K562 (cell line): ENCODE data around the gene ZNF667. TPM values are rescaled to one million over a fixed set of nuclear protein-coding genes. Genes with fewer than 3 reads are reported as not detected.
A peak's percentile ranks its signal among the peaks of the same experiment; 100 is the strongest.

ENCODE experiments used
- CHD1 ChIP-seq: fragments of 200-600 bp; sonication (generic); IDR thresholded peaks from one replicate; pipeline ENCODE4 v1.6.1; 2012; ENCODE audit warnings: mild to moderate bottlenecking, moderate library complexity, low read length, inconsistent platforms
- COPS2 ChIP-seq: fragments of 450-650 bp; conservative IDR thresholded peaks from 2 replicates; pipeline ENCODE4 v1.6.1; 2016; ENCODE audit warnings: mild to moderate bottlenecking, moderate library complexity
- GABPB2 ChIP-seq: fragments of 250-450 bp; sonication (Bioruptor Pico); conservative IDR thresholded peaks from 2 replicates; pipeline ENCODE4 v1.5.1; 2021; ENCODE audit warnings: mild to moderate bottlenecking
- MAZ ChIP-seq, 2 experiments: fragments of 450-650 bp in 1 of 2; sonication (generic) in 1 of 2; formaldehyde crosslinking; IDR thresholded peaks in 1 of 2; conservative IDR thresholded peaks in 1 of 2; 2 replicates each; pipeline versions ENCODE4 v1.4.0 to v1.5.0; 2020; ENCODE audit warnings: mild to moderate bottlenecking in 1 of 2, missing genetic modification reagents in 1 of 2
- PYGO2 ChIP-seq: fragments of 450-650 bp; IDR thresholded peaks from 2 replicates; pipeline ENCODE4 v1.6.1; 2016; ENCODE audit warnings: mild to moderate bottlenecking, missing genetic modification characterization, moderate library complexity, missing compliant biosample characterization
- SREBF1 ChIP-seq: fragments of 150-350 bp; IDR thresholded peaks from 2 replicates; pipeline ENCODE4 v1.6.1; 2014; ENCODE audit warnings: antibody characterized with exemption, low read depth, low read length, borderline replicate concordance
- STAT5A ChIP-seq: IDR thresholded peaks from 2 replicates; pipeline ENCODE4 v1.6.1; 2012; ENCODE audit warnings: low read length, inconsistent platforms, borderline replicate concordance
- ZC3H8 ChIP-seq: fragments of 450-650 bp; IDR thresholded peaks from 2 replicates; pipeline ENCODE4 v1.6.1; 2017
- ZNF347 ChIP-seq: fragments of 450-650 bp; formaldehyde crosslinking; IDR thresholded peaks from 2 replicates; pipeline ENCODE4 v1.4.0; 2020; ENCODE audit warnings: low read depth, mild to moderate bottlenecking, moderate library complexity
- ZZZ3 ChIP-seq: fragments of 450-650 bp; IDR thresholded peaks from 2 replicates; pipeline ENCODE4 v1.6.1; 2016; ENCODE audit warnings: antibody characterized with exemption, mild to moderate bottlenecking, moderate library complexity
- polyA plus RNA-seq, 8 experiments: library from polyadenylated mRNA; depleted of rRNA in 4 of 8; stranded (reverse) in 5 of 8; unstranded in 3 of 8; fragments of >200 nt; fragmentation: Nextera tagmentation in 2 of 8; fragmentation: Illumina TruSeq in 1 of 8; extraction: Ambion mirVana in 2 of 8; extraction: Trizol in 1 of 8; gene quantifications; 2 replicates each; pipeline versions ENCODE4 v1.2.1 to v1.2.3, GENCODE V29; 2011 to 2014; ENCODE audit warnings: inconsistent platforms in 1 of 8, missing spikeins in 1 of 8
- total RNA-seq, 7 experiments: library from RNA; depleted of rRNA in 6 of 7; stranded (reverse); fragments of >200 nt in 6 of 7; fragmentation: Illumina TruSeq in 2 of 7; extraction: Trizol in 2 of 7; gene quantifications; 2 replicates each; pipeline versions ENCODE4 v1.2.1 to v1.2.3, GENCODE V29; 2011 to 2021; ENCODE audit warnings: low replicate concordance in 1 of 7
- TF ChIP-seq, protein P1 (sequence below): sonication (generic); formaldehyde crosslinking; IDR thresholded peaks from 2 replicates; pipeline ENCODE4 v1.8.0; 2023; ENCODE audit warnings: mild to moderate bottlenecking, missing genetic modification reagents
- TF ChIP-seq, protein P2 (sequence below): fragments of 450-650 bp; IDR thresholded peaks from 2 replicates; pipeline ENCODE4 v1.6.1; 2016; ENCODE audit warnings: missing biosample characterization, missing genetic modification characterization
- TF ChIP-seq, protein P3 (sequence below): fragments of 250-450 bp; sonication (Bioruptor Pico); IDR thresholded peaks from 2 replicates; pipeline ENCODE4 v1.9.0; 2021; ENCODE audit warnings: mild to moderate bottlenecking
- TF ChIP-seq, protein P4 (sequence below): fragments of 450-650 bp; IDR thresholded peaks from 2 replicates; pipeline ENCODE4 v1.6.1; 2017; ENCODE audit warnings: antibody characterized with exemption
- TF ChIP-seq, protein P5 (sequence below): fragments of 450-650 bp; IDR thresholded peaks from 2 replicates; pipeline ENCODE4 v1.7.1; 2018; ENCODE audit warnings: mild to moderate bottlenecking, low read depth; ENCODE audit not compliant: partially characterized antibody

Gene ZNF667
- total and polyA plus RNA-seq, 9 of the 15 experiments (the other 6 are each of a cell fraction or from before 2014, with no cell fraction given) = not detected

DNA sequence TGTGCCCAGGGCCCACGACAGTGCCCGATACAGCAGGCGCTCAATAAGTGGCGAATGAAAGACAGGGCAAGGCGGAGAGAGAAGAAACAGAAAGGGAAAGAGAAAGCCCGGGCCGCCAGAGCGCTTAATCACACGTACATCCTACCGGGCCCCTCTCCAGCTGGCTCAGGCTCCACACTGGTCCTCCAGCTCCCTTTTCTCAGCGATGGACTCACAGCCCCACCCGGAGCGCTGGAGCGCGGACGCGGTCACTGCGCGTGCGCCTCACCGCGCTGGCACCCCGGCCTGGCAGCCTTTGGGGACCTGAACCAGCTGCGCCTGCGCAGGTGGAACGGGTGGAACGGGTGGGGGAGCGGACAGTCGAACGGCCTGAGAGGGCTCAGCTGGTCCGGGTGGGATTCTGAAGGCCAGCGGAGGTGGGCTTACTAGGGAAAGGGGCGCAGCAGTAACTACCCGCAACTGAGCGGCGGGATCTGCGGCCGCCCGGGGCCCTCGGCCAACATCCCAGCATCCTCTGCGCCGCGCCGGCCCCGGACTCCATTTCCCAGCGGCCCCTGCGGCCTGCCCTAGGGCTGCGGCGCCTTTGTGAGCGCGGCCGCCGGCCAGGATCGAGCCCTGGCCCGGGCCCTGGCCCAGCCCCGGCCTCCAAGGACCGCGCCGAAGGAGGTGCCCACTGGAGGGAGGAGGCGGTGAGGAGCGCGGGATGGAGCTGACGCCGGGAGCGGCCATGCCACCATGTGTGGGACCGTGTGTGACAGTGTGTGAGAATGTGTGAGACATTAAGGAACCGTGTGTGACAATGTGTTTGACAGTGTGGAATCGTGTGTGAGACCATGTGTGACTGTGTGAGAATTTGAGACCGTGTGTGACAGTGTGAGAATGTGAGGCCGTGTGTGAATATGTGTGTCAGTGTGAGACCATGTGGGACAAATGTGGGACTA, 73.1 kb downstream of the ZNF667 start, which contains the start of gene ZNF583 (continued):
- TF ChIP-seq, protein P1, sequence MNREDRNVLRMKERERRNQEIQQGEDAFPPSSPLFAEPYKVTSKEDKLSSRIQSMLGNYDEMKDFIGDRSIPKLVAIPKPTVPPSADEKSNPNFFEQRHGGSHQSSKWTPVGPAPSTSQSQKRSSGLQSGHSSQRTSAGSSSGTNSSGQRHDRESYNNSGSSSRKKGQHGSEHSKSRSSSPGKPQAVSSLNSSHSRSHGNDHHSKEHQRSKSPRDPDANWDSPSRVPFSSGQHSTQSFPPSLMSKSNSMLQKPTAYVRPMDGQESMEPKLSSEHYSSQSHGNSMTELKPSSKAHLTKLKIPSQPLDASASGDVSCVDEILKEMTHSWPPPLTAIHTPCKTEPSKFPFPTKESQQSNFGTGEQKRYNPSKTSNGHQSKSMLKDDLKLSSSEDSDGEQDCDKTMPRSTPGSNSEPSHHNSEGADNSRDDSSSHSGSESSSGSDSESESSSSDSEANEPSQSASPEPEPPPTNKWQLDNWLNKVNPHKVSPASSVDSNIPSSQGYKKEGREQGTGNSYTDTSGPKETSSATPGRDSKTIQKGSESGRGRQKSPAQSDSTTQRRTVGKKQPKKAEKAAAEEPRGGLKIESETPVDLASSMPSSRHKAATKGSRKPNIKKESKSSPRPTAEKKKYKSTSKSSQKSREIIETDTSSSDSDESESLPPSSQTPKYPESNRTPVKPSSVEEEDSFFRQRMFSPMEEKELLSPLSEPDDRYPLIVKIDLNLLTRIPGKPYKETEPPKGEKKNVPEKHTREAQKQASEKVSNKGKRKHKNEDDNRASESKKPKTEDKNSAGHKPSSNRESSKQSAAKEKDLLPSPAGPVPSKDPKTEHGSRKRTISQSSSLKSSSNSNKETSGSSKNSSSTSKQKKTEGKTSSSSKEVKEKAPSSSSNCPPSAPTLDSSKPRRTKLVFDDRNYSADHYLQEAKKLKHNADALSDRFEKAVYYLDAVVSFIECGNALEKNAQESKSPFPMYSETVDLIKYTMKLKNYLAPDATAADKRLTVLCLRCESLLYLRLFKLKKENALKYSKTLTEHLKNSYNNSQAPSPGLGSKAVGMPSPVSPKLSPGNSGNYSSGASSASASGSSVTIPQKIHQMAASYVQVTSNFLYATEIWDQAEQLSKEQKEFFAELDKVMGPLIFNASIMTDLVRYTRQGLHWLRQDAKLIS (CRISPR knock-in tag) = 0 out of 2 replicates have a peak, but pooled peaks have one; percentile 43
- TF ChIP-seq, protein P2, sequence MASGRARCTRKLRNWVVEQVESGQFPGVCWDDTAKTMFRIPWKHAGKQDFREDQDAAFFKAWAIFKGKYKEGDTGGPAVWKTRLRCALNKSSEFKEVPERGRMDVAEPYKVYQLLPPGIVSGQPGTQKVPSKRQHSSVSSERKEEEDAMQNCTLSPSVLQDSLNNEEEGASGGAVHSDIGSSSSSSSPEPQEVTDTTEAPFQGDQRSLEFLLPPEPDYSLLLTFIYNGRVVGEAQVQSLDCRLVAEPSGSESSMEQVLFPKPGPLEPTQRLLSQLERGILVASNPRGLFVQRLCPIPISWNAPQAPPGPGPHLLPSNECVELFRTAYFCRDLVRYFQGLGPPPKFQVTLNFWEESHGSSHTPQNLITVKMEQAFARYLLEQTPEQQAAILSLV (tag) = no peak
- no peak for TF ChIP-seq PYGO2
- no peak for TF ChIP-seq COPS2
- TF ChIP-seq GABPB2 = no peak
- no peak for TF ChIP-seq ZC3H8
- peak in 1 of 2 experiments; percentile 67; a peak in 3 of 4 replicates for TF ChIP-seq MAZ (CRISPR knock-in tag; conservative IDR thresholded peaks at IDR 0.05 in 1 of 2, IDR thresholded peaks at IDR 0.05 in 1 of 2)
- no peak for TF ChIP-seq STAT5A
- TF ChIP-seq, protein P3, sequence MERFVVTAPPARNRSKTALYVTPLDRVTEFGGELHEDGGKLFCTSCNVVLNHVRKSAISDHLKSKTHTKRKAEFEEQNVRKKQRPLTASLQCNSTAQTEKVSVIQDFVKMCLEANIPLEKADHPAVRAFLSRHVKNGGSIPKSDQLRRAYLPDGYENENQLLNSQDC (CRISPR knock-in tag) = no peak
- TF ChIP-seq, protein P4, sequence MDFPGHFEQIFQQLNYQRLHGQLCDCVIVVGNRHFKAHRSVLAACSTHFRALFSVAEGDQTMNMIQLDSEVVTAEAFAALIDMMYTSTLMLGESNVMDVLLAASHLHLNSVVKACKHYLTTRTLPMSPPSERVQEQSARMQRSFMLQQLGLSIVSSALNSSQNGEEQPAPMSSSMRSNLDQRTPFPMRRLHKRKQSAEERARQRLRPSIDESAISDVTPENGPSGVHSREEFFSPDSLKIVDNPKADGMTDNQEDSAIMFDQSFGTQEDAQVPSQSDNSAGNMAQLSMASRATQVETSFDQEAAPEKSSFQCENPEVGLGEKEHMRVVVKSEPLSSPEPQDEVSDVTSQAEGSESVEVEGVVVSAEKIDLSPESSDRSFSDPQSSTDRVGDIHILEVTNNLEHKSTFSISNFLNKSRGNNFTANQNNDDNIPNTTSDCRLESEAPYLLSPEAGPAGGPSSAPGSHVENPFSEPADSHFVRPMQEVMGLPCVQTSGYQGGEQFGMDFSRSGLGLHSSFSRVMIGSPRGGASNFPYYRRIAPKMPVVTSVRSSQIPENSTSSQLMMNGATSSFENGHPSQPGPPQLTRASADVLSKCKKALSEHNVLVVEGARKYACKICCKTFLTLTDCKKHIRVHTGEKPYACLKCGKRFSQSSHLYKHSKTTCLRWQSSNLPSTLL = peak; percentile 95
- no peak for TF ChIP-seq ZNF347 (CRISPR knock-in tag)
- no peak for TF ChIP-seq ZZZ3
- no peak for TF ChIP-seq CHD1
- TF ChIP-seq, protein P5, sequence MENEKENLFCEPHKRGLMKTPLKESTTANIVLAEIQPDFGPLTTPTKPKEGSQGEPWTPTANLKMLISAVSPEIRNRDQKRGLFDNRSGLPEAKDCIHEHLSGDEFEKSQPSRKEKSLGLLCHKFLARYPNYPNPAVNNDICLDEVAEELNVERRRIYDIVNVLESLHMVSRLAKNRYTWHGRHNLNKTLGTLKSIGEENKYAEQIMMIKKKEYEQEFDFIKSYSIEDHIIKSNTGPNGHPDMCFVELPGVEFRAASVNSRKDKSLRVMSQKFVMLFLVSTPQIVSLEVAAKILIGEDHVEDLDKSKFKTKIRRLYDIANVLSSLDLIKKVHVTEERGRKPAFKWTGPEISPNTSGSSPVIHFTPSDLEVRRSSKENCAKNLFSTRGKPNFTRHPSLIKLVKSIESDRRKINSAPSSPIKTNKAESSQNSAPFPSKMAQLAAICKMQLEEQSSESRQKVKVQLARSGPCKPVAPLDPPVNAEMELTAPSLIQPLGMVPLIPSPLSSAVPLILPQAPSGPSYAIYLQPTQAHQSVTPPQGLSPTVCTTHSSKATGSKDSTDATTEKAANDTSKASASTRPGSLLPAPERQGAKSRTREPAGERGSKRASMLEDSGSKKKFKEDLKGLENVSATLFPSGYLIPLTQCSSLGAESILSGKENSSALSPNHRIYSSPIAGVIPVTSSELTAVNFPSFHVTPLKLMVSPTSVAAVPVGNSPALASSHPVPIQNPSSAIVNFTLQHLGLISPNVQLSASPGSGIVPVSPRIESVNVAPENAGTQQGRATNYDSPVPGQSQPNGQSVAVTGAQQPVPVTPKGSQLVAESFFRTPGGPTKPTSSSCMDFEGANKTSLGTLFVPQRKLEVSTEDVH = no peak
- TF ChIP-seq SREBF1 = no peak
